HG02642 (cell line): ENCODE results near the gene MRTFB.
"Not testable (repeated sequence)": the region's sequence is repeated elsewhere in the genome, so short reads cannot be mapped to it uniquely, and the experiment has no call there.

ENCODE experiments used
- ATAC-seq: cut with Tn5 transposase; IDR thresholded peaks from one replicate; pipeline ENCODE4 v1.9.1; 2021; ENCODE audit warnings: mild to moderate bottlenecking; ENCODE audit not compliant: unreplicated experiment, poor library complexity

Gene MRTFB

DNA sequence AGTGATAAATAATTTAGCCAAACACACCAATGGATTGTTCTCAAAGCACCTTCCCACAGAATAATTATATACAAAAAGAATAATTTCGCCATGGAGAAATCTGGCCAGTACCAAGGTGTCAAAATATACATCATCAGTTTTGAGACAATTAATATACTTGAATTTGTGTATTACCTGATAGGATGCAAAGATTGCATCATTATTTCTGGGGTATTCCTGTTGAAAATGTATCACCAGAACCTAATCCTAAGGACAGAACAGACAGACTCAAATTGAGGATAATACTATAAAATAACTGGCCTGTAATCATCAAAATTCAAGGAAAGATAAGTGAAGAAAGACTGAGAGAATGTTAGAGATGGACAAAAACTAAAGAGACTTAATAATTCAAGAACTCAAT lies 111.9 kb downstream of the MRTFB start:
- ATAC-seq = no peak

DNA sequence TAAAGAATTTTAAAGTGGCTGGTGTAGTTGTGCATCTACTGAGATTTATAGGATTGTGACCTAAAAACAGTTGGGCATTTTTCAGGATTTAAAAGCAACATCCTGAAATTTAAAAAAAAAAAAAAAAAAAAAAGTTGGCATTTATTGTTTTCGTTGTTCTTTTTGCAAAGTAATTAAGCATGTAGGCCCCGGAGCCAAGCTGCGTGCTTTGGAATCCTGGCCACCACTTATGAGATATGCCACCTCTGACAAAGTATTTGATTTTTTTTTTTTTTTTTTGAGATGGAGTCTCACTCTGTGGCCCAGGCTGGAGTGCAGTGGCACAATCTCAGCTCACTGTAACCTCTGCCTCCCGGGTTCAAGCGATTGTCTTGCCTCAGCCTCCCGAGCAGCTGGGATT lies 112.8 kb downstream of the MRTFB start:
- not testable (repeated sequence) for ATAC-seq

DNA sequence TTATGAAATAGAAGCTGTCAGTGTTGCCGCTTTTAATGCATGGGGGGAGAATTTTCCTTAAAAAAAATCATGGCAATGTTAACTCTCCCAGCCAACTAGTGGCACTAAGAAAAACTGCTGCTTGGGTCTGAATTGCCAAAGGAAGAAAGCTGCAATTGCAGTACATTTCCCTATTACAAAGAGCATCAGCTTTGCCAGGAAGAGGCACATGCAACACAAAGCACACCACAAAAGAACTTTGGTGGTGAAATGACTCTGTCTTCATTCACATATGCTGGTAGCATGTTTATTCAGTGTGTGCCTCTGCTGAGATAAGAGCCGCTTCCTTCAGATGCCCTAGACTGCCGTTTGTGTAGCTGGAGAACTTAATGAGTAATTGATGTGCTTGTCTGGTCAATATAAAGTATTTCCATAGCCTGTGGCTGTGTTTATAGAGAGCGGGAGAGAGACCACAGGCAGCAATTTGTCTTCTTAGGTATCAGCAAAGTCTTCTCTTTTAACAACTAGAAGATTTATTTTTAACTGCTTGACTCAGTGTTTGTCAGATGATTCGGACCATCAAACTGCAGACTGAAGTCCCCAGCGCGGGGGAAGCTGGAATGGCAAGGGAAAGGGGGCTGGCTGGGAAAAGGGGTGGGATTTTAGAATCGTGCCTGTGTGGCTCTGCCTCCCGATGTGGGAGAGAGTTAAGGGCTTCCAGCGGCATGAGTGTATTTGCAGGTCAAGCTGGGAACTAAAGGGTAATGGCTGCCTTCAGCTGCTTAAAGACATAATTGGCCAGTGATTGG lies 115.1 kb downstream of the MRTFB start:
- no peak for ATAC-seq

DNA sequence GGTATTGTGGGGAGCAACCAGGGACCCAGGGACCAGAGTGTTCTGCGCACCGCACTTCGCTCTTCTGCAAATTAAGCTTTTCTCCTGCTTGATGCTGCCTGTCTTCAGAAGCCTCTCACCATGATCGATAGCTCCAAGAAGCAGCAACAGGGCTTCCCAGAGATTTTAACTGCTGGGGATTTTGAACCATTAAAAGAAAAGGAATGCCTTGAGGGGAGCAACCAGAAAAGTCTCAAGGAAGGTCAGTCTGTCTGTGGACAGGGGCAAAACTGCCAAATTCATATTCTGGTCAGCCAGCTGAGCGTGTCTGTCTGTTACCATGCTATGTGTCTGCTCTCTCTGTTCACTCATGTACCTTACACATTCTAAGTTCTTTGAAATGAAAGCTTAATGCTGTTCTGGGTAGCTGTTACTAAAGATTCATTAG lies 115.7 kb downstream of the MRTFB start:
- no peak for ATAC-seq

DNA sequence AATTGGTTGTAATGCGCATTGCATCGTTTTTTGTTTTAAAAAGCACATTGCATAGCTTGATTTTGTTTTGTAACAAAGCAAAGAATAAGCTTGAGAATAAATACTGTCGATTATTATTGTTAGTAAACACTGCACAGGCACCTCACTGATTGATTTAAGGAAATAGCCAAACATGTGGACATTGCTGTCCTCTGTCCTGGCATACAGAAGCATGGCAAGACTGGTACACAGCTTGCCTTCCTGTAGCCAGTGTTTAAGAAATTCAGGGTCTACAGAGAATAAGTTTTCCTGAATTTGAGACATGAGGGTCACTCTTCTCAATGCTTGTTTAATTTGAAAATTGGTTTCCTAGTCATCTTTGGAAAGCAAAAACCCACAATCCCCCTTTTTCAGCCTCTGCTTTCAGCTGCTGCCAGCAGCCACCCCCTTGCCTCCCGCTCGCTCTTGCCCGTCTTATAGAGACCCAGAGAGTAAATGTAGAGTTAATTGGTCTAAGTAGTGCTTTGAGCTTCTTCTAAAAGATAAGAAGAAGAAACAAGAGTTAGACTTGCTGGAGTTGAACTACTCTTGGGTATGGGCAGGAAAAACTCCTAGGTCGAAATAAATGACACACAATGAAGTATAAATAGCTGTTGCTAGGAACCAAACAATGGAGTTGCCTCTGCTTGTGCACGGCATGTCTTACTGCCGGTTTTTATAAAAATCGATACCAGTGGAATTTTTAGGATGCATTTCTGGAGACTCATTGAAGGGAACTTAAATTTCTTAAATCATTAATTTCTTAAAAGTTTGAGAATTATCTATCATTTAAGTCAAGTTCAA lies 116.6 kb downstream of the MRTFB start:
- no peak for ATAC-seq

DNA sequence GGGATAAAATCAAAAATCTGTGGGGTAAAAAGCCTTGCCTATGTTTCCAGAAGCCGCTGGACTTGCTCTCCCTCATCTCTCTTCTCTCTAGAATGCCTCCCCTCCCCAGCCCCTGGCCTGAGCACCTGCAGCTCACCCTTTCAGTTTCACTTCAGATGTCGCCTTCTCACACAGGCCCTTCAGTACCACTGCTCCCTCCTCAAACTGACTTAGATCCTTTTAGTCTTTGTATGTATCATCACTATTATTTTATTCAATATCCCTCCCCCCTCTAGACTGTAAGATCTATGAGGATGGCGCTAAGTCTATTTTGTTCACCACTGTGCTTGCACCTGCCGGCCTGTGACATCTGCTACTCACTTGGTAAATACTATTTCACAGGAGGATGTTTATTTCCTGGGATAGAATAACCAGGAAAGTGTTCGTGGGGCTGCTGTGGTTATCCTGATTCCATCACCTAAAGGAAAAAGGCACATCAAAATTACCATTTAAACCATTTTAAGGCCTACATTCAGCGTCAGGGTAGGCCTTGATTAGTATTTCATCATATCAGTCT lies 122.3 kb downstream of the MRTFB start:
- ATAC-seq = peak; percentile 93

DNA sequence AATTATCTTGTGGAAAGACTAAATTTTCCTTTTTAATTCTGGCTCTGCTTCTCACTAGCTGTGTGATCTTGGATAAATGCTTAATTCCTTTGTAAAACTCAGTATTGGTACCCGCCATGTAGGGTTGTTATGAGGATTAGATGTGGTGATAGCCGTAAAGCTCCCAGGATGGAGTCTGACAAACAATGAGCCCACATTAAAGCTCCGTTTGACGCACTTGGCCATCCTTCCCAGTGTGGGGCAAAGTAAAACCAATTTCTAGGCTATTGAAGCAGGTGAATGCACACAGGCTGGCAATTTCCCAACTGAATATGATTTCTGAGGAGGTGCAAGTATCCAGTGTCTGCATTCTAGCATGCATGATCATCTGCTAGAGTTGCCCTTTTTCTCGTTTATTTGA lies 123.6 kb downstream of the MRTFB start:
- ATAC-seq = no peak

DNA sequence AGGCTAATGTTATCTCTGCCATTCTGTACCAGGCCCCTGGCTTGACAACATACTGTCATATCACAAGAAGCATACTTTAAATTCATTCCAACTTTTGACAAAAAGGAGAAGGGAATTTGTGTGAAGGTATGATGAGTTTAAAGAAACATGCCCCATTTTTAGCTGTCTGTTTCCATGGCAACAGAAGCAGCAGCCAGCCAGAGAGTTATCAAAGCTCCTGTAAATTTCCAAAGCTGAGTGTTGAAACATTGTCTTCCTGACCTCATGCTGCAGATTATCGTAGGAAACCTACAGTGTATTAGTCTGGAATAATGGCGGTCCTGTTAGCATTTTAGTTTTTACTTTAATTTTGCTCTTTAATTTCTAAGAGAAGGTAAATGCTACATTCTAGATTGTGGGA lies 124.9 kb downstream of the MRTFB start:
- no peak for ATAC-seq

DNA sequence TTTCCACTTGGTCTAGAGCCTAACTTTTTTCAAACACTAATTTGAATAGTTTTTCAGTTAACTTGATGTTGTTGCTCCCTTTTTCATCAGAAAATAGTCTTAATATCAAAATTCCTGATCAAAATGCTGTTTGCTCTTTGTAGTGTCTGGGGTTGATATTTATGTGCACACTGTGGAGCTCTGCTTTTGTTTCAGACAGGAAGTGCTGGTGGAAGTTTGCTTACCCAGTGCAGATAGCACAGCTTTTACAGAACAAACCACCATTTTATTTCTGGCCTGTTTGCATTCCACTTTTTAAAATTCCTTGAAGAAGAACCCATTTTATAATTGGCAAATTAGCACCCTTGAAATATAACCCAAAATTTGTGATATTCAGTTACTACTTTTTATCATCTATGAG lies 125.4 kb downstream of the MRTFB start:
- ATAC-seq = no peak

DNA sequence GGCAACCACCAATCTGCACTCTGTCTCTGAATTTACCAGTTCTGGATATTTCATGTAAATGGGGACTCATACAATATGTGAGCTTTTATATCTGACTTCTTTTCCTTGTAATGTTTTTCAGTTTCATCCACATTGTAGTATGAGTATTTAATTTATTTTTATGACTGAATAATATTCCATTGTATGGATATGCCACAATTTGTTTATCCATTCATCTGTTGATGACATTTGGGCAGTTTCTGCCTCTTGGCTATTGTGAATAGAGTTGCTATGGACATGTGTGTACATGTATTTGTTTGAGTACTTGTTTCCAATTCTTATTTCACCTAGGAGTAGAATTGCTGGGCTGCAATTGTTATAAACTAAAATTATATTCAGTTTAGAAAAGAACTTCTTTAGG lies 126.9 kb downstream of the MRTFB start:
- ATAC-seq = no peak

DNA sequence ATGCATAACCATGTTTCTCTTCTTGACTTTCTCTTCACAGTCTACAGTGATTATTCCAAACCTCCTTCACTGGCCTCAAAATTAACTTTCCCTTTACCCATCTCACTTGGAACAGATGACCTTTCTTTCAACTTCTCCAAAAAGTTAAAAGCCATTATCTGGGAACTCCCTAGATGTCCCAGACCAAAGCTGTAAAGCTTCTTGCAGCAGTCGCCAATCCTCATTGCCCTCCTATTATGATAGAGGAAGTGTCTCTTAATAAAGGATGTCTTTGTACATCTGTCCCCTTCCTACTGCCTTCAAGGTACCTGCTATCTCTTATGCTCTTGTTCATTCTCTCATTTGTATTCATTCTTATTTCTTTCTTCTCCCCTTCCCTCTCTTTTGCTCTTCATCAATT lies 127.5 kb downstream of the MRTFB start:
- ATAC-seq = no peak

DNA sequence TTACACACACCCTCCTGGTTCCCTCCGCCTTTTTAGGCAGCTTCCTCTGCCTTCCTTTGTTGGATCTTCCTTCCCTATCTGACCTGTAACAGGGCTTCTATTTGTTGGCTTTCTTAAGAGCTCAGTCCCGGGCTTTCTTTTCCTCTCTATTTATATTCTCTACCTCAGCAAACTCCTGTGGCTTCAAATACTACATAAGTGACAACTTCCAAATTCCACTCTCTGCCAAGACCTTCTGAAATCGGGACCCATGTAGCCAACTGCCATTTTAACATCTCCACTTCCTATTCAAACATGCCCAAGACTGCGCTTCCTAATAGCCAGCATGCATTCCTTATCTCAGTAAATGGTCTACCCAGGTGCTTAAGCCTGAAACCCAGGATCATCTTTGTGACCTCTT lies 128.1 kb downstream of the MRTFB start:
- ATAC-seq = no peak

DNA sequence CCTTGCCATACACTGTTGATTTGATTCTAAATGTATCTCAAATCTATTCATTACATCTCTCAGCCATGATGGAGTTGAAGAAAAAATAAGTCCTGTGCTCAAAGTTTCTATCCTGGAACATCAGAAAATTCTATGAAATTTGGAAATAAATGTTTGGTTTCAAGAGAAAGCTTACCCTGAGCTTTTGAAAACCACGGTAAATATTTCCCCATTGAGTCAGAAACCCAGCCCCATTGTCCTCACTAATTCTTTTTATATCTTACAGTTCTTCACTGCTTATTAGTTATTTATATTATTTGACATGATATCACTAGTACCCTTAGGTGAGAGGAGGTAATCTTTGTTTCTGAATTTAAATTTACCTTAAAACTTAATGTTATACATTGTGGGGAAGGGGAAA lies 128.5 kb downstream of the MRTFB start:
- no peak for ATAC-seq

DNA sequence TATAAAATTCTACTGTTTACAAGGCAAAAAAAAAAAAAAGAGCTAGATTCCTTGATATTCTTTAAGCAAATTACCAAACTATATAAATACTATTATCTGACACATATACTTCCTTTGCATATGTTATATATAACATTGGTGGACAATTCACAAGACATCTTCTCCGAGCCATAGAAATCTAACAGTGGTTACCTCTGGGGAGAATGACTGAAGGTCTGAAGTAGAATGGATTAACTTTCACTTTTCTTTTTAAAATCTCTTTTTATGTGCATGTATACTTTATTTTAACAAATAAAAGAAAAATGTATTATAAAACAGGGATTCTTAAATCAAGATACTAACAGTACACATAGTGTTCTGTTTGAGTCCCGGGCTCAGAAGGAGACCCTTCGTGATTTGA lies 131.0 kb downstream of the MRTFB start:
- ATAC-seq = no peak

DNA sequence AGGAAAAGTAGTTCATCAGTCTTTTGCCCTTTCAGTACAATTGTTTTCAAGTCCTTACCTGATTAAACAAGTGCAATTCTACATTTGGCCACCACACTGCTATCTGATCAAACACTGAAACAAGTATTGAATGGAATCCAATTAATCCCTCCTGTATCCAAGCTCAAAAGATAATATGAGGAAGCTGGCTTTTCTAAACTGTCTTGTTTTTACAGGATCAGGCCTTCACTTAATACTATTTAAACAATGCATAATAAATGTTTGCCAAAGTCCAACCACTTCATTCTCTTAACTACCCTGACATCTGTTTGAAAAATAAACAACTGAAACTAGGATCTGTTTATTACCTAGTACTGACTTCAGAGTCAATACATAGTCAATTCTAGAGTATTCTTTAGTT lies 131.6 kb downstream of the MRTFB start:
- ATAC-seq = no peak

DNA sequence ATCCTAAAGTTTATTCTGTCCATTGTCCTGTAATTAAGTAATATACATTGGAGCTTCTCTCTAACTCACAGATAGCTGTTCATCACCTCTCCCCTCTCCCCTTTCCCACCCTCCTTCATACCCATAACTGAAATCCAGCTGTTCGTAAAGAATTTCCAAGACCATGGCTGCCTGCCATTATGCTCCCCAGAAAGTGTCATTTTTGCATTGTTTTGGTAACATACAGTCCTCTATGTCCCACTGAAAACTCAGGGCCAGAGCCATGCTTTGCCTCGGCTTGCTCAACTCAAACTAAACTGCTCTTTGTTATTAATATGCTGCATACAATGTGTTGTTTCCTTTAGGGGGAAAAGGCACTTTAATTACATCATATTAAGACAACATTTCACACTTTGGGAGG lies 132.0 kb downstream of the MRTFB start:
- ATAC-seq = no peak

DNA sequence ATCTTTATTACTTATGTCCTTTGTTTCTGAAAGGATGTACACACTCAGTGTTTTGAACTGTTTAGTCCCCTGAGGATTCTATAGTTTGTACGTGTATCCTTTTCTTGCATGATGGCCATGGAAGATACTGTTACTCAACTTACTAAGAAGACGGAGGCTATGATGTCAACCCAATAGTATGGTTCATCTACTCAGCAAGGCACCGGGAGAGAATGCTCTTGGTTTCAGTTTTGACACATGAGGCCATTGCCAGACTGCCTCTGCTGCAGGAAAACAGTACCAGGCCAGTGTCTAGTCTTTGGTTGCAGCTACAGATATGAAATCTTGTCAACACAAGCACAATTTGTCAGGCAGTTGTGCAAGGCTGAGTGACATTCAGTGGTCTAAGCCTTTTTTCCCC lies 134.5 kb downstream of the MRTFB start:
- ATAC-seq = no peak

DNA sequence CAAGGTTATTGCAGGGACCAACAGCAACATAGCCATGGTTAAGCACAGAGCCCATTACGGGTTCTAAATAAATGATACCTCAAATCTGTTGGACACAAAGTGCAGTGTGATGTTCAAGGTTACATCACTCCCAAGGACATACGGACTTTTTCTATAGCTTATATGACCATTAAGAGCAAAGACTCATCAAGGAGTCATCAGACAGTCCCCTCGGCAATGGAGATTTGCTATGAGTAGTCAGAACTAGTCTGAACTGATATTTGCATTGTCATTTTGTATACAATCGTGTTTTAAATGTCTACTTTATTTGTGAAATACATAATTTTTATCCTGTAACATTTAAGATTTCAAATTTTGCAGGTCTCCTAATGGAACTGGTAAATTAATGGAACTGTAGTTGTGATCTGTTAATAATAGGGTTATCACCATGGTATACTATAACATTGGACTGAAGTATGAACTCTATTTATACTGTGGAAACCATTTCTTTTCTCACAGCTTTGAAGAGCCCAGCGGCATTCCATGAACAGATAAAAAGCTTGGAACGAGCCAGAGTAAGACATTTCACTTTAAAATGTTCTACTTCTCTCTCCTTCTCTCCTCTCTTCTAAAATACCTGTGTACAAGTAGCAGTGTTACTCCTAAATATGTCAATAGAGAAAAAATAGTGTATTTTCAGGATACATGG lies 140.9 kb downstream of the MRTFB start:
- ATAC-seq = no peak

DNA sequence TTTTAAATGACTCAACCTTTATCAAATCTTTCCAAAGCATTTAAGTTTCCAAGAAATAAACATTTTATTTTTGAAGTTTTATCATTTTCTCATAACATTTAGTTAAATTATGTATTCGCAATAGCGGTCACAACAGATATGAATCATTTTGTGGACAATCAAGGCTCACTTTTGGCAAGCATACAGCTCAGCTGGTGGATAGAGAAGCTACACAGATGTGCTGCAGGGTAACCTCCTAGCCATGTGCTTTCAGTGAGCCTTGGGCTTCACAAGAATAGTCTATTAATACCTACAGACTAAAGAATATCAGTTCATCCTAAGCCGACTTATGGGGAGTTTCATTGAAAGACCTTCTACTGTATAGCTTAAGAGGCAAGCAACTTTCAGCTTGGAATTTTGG lies 144.8 kb downstream of the MRTFB start:
- ATAC-seq = no peak

DNA sequence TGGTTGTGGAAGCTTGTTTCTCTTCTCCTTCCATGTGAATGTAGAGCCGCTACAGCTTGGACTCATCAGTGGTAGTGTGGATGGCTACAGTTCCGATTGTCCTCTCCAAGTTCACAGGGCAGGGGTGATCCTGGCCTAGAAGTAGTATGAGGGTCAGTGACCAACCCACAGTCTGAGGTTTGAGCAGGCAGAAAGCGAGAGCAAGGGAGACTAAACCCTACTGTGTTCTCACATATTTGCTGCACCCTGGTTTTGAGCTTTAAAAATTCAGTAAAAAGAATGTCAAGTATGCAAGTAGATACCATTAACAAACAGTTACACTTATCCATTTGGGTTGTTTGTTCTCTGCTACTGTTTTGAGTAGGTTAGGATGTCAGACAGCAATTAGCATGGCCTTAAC lies 148.9 kb downstream of the MRTFB start:
- ATAC-seq = no peak

DNA sequence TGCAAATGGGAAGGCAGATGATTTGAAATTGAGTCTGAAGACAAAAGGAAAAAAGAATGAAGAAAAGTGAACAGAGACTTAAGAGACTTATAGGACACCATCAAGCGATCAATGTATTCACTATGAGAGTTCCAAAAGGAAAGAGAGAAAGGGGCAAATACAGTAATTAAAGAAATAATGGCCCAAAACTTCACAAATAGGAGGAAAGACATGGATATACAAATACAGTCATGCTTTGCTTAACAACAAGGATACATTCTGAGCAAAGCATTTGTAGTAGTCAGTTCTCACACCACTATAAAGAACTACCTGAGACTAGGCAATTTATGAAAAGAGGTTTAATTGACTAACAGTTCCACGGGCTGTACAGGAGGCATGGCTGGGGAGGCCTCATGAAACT lies 152.5 kb downstream of the MRTFB start:
- ATAC-seq = no peak
